Measurements from ENCODE around the gene TXK. TPM values are rescaled to one million over a fixed set of nuclear protein-coding genes. Genes with fewer than 3 reads are reported as not detected.

Gene TXK
- total and polyA plus RNA-seq, 3 donors from 2014 or later = 3.1 to 5.9 (median 3.6) TPM

DNA sequence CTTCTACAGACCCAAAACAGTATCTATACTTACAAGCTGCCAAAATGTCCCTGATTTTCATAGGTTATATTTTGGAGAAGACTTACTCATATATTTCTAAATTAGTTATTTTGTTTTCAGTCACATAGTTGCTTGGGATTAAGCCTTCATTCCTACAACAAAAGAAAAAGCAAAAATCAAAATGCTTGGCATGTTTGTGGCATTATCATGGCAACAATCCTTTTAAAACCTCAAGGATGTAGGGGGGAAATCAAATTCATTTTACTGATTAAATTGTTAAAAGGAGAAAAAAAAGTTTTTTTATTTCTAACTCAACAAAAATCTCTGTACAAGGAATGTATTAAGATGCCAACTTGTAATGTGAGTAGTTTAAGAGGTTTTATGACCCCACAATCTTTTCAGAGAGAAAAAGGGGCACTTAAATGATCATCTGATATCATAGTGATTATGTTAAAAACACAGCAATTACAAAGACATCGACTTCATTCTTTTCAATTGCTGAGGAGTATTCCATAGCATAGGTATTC lies 23.5 kb downstream of the TXK start:
- H3K27me3 ChIP-seq = no peaks in the 10 kb centered on the region
- H3K4me3 ChIP-seq = no peak overlapping the region
- TF ChIP-seq CTCF (IDR thresholded peaks at IDR 0.05) (no peak), POLR2A (IDR thresholded peaks at IDR 0.05) (no peak)
- no peak overlapping the region for H3K27ac ChIP-seq
- no peaks in the 10 kb centered on the region for H3K4me1 ChIP-seq
- H3K9me3 ChIP-seq = no peaks in the 10 kb centered on the region
- no peaks in the 10 kb centered on the region for H3K36me3 ChIP-seq (ENCODE audit: low read depth, missing control alignments)
- 82 to 90% methylated on average over 1 of the region's 1 CpG for WGBS, 2 donors
- intact Hi-C loops (cut with DNase I; ENCODE audit: low total_unique reads) = no loop called here
- no peak for DNase-seq

DNA sequence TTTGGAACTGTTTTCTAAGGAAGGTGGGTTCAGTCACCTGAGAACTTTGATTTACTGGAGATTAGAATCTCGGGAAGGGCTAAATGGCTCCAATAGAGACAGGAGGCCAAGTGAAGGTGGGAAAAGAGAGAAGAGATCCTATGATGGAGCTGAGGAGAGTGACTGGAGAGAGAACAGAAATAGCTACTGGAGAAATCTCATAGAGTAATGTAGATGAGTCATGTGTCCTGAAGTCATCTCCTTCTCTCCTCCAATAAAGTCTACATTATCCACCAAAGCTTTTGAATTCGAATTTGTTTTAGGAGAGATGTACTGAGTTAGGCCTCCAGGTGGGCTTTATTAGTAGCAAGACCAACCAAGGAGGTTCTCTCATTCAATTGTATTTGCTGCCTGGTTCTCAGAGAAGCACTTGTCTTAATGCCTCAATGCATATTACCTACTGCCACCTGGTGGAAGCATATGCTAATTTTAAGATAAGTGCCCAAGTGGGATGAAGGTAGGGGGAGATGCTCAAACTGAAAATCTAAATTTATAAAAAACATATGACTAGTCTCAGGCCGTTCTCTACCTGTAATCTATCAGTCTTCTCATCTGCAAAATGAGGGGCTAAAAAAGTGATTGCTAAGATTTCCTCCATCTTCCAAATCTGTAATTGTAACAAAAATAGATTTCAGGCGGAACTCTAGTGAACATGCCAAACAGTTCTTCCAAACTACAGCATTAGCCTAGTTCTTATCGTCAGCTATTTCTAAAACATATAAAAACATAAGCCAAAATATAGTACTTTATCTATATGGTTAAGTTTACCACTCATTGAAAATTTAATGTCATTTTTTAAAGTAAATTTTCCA lies 24.4 kb downstream of the TXK start:
- intact Hi-C loops (cut with DNase I; ENCODE audit: low total_unique reads) = no loop called here
- TF ChIP-seq POLR2A (IDR thresholded peaks at IDR 0.05) (no peak), CTCF (IDR thresholded peaks at IDR 0.05) (peak in 1 of 3 experiments; percentile 19)
- 65 to 76% methylated on average over 5 of the region's 5 CpGs for WGBS, 2 donors
- H3K27ac ChIP-seq = no peak overlapping the region
- H3K27me3 ChIP-seq = no peaks in the 10 kb centered on the region
- H3K4me3 ChIP-seq = no peak overlapping the region
- H3K4me1 ChIP-seq = no peaks in the 10 kb centered on the region
- no peak for DNase-seq
- H3K9me3 ChIP-seq = no peaks in the 10 kb centered on the region
- H3K36me3 ChIP-seq (ENCODE audit: low read depth, missing control alignments) = no peaks in the 10 kb centered on the region

- DNase-seq = no peak
- Histone ChIP-seq H3K27me3 (no peaks in the 10 kb centered on the region), H3K27ac (no peak overlapping the region), H3K4me3 (no peak overlapping the region), H3K9me3 (no peaks in the 10 kb centered on the region), H3K4me1 (no peaks in the 10 kb centered on the region), H3K36me3 (ENCODE audit: low read depth, missing control alignments) (no peaks in the 10 kb centered on the region)
- 94 to 98% methylated on average over 2 of the region's 2 CpGs for WGBS, 2 donors
- intact Hi-C loops (cut with DNase I; ENCODE audit: low total_unique reads) = no loop called here
- no peak for TF ChIP-seq POLR2A (IDR thresholded peaks at IDR 0.05)
- no peak for TF ChIP-seq CTCF (IDR thresholded peaks at IDR 0.05)
Measured at GRCh38 chr4:48108309-48109073, 25.6 kb downstream of the TXK start.

- no peaks in the 10 kb centered on the region for H3K9me3 ChIP-seq
- TF ChIP-seq POLR2A (IDR thresholded peaks at IDR 0.05) (no peak), CTCF (IDR thresholded peaks at IDR 0.05) (no peak)
- H3K36me3 ChIP-seq (ENCODE audit: low read depth, missing control alignments) = no peaks in the 10 kb centered on the region
- no peaks in the 10 kb centered on the region for H3K4me1 ChIP-seq
- no peak overlapping the region for H3K27ac ChIP-seq
- no peak for DNase-seq
- 46 to 95% methylated on average over 1 of the region's 1 CpG for WGBS, 2 donors
- intact Hi-C loops (cut with DNase I; ENCODE audit: low total_unique reads) = no loop called here
- no peaks in the 10 kb centered on the region for H3K27me3 ChIP-seq
- no peak overlapping the region for H3K4me3 ChIP-seq
Measured at GRCh38 chr4:48105230-48105629, 28.8 kb downstream of the TXK start.
